ENCODE results near the gene ENTPD6.

GRCh38 chr20:25160467-25160866, 35.0 kb upstream of the ENTPD6 start:
- no peak for TF ChIP-seq EZH2 (IDR thresholded peaks at IDR 0.05)
- TF ChIP-seq CTCF (IDR thresholded peaks at IDR 0.05) = no peak
